GM18502 (cell line): ENCODE data around the gene FRMD5.

ENCODE experiments used
- ATAC-seq: cut with Tn5 transposase; IDR thresholded peaks from one replicate; pipeline ENCODE4 v1.9.1; 2021; ENCODE audit warnings: mild to moderate bottlenecking; ENCODE audit not compliant: unreplicated experiment, poor library complexity

The FRMD5 gene

GRCh38 chr15:43939070-43939469 lies 256.0 kb downstream of the FRMD5 start:
- no peak for ATAC-seq

GRCh38 chr15:43934480-43934879 lies 260.6 kb downstream of the FRMD5 start:
- no peak for ATAC-seq

- no peak for ATAC-seq
These were observed 262.2 kb downstream of the FRMD5 start for GRCh38 chr15:43932907-43933306.

GRCh38 chr15:43931790-43932435 lies 263.2 kb downstream of the FRMD5 start:
- no peak for ATAC-seq

GRCh38 chr15:43931119-43931518 lies 264.0 kb downstream of the FRMD5 start:
- no peak for ATAC-seq

GRCh38 chr15:43930556-43930955 lies 264.5 kb downstream of the FRMD5 start:
- no peak for ATAC-seq

- ATAC-seq, result no peak
These were observed 265.0 kb downstream of the FRMD5 start for GRCh38 chr15:43930079-43930478.

GRCh38 chr15:43928152-43928551 lies 266.9 kb downstream of the FRMD5 start:
- ATAC-seq, result no peak

GRCh38 chr15:43927203-43927602 lies 267.9 kb downstream of the FRMD5 start:
- ATAC-seq, result no peak

- no peak for ATAC-seq
These were observed 271.5 kb downstream of the FRMD5 start for GRCh38 chr15:43923553-43923952.

GRCh38 chr15:43922021-43922420 lies 273.1 kb downstream of the FRMD5 start:
- no peak for ATAC-seq

- no peak for ATAC-seq
These were observed 274.3 kb downstream of the FRMD5 start for GRCh38 chr15:43920815-43921214.

- no peak for ATAC-seq
These were observed 274.8 kb downstream of the FRMD5 start for GRCh38 chr15:43920254-43920600.

- ATAC-seq, result no peak
These were observed 275.4 kb downstream of the FRMD5 start for GRCh38 chr15:43919540-43920253.

GRCh38 chr15:43918717-43919116 lies 276.4 kb downstream of the FRMD5 start:
- no peak for ATAC-seq

- no peak for ATAC-seq
These were observed 278.8 kb downstream of the FRMD5 start for GRCh38 chr15:43916326-43916660.

GRCh38 chr15:43915631-43916325 lies 279.3 kb downstream of the FRMD5 start:
- ATAC-seq, result no peak

- ATAC-seq, result no peak
These were observed 281.1 kb downstream of the FRMD5 start for GRCh38 chr15:43913941-43914340.

GRCh38 chr15:43913026-43913780 lies 281.9 kb downstream of the FRMD5 start:
- no peak for ATAC-seq

GRCh38 chr15:43912208-43912607 lies 282.9 kb downstream of the FRMD5 start:
- no peak for ATAC-seq

GRCh38 chr15:43911235-43911781 lies 283.8 kb downstream of the FRMD5 start:
- no peak for ATAC-seq
